Measurements from ENCODE around the gene CDK5RAP1.

- TF ChIP-seq RAD21 (conservative IDR thresholded peaks at IDR 0.05 in 1 of 2, IDR thresholded peaks at IDR 0.05 in 1 of 2) (no peak), HOXB13 (CRISPR knock-in tag; IDR thresholded peaks at IDR 0.05; ENCODE audit: low read depth) (no peak), EP300 (IDR thresholded peaks at IDR 0.05) (no peak), GATA3 (IDR thresholded peaks at IDR 0.05; ENCODE audit: borderline replicate concordance) (no peak), RNF2 (IDR thresholded peaks at IDR 0.05; ENCODE audit: borderline replicate concordance, low read depth) (no peak), SMC3 (IDR thresholded peaks at IDR 0.05) (no peak), MAFK (IDR thresholded peaks at IDR 0.05; ENCODE audit: partially characterized antibody) (no peak), PHF8 (IDR thresholded peaks at IDR 0.05; ENCODE audit: borderline replicate concordance, low read depth) (no peak), RCOR1 (IDR thresholded peaks at IDR 0.05; ENCODE audit: low read depth, low read length) (no peak)
- TF ChIP-seq, protein P1, sequence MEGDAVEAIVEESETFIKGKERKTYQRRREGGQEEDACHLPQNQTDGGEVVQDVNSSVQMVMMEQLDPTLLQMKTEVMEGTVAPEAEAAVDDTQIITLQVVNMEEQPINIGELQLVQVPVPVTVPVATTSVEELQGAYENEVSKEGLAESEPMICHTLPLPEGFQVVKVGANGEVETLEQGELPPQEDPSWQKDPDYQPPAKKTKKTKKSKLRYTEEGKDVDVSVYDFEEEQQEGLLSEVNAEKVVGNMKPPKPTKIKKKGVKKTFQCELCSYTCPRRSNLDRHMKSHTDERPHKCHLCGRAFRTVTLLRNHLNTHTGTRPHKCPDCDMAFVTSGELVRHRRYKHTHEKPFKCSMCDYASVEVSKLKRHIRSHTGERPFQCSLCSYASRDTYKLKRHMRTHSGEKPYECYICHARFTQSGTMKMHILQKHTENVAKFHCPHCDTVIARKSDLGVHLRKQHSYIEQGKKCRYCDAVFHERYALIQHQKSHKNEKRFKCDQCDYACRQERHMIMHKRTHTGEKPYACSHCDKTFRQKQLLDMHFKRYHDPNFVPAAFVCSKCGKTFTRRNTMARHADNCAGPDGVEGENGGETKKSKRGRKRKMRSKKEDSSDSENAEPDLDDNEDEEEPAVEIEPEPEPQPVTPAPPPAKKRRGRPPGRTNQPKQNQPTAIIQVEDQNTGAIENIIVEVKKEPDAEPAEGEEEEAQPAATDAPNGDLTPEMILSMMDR (IDR thresholded peaks at IDR 0.05): no peak
- TF ChIP-seq, protein P2, sequence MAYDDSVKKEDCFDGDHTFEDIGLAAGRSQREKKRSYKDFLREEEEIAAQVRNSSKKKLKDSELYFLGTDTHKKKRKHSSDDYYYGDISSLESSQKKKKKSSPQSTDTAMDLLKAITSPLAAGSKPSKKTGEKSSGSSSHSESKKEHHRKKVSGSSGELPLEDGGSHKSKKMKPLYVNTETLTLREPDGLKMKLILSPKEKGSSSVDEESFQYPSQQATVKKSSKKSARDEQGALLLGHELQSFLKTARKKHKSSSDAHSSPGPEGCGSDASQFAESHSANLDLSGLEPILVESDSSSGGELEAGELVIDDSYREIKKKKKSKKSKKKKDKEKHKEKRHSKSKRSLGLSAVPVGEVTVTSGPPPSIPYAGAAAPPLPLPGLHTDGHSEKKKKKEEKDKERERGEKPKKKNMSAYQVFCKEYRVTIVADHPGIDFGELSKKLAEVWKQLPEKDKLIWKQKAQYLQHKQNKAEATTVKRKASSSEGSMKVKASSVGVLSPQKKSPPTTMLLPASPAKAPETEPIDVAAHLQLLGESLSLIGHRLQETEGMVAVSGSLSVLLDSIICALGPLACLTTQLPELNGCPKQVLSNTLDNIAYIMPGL (CRISPR knock-in tag; IDR thresholded peaks at IDR 0.05; ENCODE audit: borderline replicate concordance): no peak
Observed at GRCh38 chr20:33431797-33432381, 30.6 kb upstream of the CDK5RAP1 start.
